GM19467 (cell line): Measurements from ENCODE around the gene RASL12.
"Not testable (repeated sequence)": the region's sequence is repeated elsewhere in the genome, so short reads cannot be mapped to it uniquely, and the experiment has no call there.

Experiments used
- ATAC-seq: cut with Tn5 transposase; IDR thresholded peaks from one replicate; pipeline ENCODE4 v1.9.1; 2021; ENCODE audit warnings: mild to moderate bottlenecking, moderate library complexity; ENCODE audit not compliant: unreplicated experiment

RASL12 gene

DNA sequence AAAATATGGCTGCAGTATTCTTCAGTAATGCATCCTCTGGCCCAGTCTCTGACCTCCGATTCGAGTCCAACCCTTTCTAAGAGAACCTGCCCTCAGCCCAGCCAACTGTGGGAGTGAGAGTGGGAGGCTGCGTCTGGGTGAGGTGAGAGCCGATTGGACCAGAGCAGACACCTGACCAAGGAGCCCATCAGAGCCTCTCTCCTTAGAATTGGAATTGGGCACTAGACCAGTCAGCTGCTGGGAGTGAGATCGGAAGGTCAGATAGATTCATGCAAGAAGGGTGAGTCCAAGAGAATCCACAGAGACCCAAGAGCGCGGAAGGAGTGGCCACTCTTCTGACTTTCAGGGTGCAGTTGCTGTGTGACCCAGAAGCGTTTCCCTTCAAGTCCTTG lies 10.2 kb downstream of the RASL12 start:
- ATAC-seq, result no peak

- ATAC-seq, result no peak
Measured at GRCh38 chr15:65056868-65057548, 10.8 kb downstream of the RASL12 start.

DNA sequence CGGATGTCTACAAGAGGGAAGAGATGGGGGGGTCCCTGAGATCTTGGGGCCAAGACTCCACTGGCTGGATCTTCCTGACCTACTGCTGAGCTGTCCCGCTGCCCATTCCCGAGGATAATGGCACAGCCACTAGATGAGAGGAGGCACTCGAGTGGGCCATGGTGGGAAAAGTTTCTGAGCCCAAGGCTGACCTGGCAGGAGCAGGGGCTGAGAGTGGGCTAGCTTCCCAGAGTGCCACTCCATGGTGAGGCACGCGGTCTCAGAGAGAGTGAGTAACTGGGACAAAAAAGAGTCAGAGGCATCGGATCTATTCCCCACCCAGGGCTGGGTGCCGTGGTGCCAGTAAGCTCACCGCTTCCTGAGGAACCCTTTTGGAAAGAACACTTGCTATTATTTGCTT lies 11.7 kb downstream of the RASL12 start:
- ATAC-seq, result no peak

DNA sequence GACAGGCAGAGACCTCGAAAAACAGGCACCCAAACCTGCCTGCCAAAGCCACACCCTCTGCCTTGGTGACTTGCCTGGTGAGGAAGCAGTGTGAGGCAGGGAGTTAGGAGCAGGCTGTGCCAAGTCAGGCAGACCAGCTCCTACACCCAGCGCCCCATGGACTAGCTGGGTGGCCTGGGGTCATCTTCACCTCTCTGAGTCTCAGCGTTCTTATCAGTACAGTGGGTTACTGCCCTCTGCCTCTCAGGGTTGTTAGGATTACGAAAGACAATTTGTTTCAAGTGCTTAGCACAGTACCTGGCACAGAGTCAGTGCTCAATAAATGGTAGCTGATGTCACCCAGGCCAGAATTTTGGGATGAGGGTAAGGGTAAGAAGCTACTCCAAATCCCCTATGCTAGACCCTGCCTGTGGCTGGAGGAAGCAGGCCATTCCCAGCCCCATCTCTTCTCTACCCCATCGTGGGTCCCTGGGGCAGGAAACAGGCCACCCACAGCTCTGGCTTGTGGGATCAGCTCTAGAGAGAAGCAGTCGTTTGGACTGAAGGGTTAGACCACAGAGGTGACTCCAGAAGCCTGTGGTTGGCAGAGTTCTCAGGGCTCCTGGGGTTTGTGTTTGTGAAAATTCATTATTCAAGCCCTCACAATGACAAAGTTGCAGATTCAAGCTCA lies 12.5 kb downstream of the RASL12 start:
- ATAC-seq, result no peak

GRCh38 chr15:65054333-65055200 lies 13.2 kb downstream of the RASL12 start:
- ATAC-seq, result no peak

GRCh38 chr15:65052956-65053355 lies 14.8 kb downstream of the RASL12 start:
- ATAC-seq, result no peak

- ATAC-seq, result no peak
Measured at GRCh38 chr15:65051266-65051665, 16.5 kb downstream of the RASL12 start.

DNA sequence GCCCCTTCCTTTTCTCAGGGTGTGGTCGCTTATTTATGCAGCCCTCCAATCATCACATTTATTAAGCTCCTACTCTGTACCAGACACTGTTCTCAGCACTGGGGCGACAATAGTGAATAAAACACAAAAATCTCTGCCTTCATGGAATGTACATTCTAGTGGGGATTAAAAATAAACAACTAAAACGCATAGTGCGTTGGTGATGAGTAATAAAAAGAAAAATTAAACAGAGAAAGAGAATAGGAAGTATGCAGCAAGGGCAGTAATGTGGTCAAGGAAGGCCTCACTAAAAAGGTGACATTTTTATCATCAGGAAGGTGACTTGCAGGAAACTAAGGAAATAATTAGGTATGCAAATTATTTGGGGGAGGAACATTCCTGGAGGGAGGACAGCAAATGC lies 17.5 kb downstream of the RASL12 start:
- ATAC-seq, result no peak

DNA sequence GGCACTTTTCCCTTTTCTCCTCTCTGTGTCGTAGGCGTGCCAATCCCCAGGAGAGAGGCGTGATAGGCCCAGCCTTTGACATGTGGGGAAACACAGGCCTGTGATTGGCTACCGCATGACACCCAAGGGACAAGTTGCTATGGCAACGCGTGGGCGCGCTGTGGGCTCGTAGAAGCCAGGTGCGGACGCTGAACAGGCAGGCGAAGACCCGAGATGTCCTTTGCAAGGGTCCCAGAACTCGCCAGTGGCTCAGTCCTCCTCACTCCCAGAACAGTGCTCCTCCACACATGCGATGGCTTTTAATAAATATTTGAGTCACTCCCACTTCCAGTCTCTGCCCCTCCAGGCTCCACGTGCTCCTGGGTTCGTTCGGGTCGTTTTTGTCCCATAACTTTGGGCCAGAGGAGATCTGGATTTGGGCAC lies 18.4 kb downstream of the RASL12 start:
- ATAC-seq, result peak; percentile 86

- ATAC-seq, result no peak
Measured at GRCh38 chr15:65048241-65048640, 19.6 kb downstream of the RASL12 start.

GRCh38 chr15:65044724-65045481 lies 22.9 kb downstream of the RASL12 start, which contains the start of gene SLC51B:
Gene SLC51B, plus strand, starts transcription at chr15:65045387. Its CDS starts 4,618 bp downstream, at chr15:65050005.
- ATAC-seq, result no peak

DNA sequence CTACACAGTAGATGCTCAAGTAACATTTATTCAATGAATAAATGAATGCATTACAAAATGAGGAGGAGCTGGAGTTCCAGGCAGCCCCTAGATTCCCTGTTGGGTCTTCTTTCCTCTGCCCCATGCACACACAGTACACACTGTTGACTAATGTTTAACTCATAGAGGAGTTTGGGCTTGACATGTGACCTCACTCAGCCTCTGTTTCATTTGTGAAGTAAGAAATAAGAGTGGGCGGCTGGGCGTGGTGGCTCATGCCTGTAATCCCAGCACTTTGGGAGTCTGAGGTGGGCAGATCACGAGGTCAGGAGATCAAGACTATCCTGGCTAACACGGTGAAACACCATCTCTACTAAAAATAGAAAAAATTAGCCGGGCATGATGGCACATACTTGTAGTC lies 23.6 kb downstream of the RASL12 start:
- ATAC-seq, result not testable (repeated sequence)

GRCh38 chr15:65042776-65043327 lies 24.9 kb downstream of the RASL12 start:
- no peak for ATAC-seq

DNA sequence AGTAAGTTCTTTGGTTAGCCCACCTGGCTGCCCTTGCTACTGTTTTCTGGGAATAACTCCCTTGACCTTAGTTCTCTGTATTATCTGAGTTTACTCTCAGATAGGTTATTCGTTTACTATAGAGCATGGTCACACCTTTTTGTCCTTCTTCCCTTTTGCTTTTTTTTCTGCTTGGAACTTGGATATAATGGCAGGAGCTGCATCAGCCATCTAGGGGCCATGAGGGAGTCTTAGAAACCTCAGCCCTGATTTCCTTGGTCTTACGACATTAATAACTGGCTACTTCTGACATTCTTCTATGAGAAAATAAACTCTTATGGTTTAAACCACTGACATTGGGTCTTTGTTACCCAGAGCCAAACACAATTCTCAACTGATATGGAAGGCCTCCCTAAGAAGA lies 26.0 kb downstream of the RASL12 start:
- no peak for ATAC-seq

- no peak for ATAC-seq
Measured at GRCh38 chr15:65040461-65040860, 27.3 kb downstream of the RASL12 start.

- no peak for ATAC-seq
Measured at GRCh38 chr15:65038836-65039235, 29.0 kb downstream of the RASL12 start.

GRCh38 chr15:65038428-65038827 lies 29.4 kb downstream of the RASL12 start:
- ATAC-seq, result no peak

- ATAC-seq, result no peak
Measured at GRCh38 chr15:65037309-65037708, 30.5 kb downstream of the RASL12 start.

DNA sequence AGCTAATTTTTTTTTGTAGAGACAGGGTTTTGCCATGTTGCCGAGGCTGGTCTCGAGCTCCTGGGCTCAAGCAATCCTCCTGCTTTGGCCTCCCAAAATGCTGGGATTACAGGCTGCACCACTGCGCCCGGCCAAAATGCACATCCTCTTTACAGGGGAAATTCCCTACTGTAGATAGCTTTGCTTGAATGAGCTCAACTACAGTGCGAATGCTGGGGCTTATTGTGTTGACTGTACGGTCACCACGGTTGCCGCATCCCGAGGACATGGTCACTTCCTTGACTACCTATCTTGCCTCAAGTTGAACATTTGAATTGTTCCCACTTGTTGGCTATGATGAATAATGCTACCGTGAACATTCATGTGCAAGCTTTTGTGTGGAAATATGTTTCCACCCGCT lies 33.1 kb downstream of the RASL12 start:
- no peak for ATAC-seq

DNA sequence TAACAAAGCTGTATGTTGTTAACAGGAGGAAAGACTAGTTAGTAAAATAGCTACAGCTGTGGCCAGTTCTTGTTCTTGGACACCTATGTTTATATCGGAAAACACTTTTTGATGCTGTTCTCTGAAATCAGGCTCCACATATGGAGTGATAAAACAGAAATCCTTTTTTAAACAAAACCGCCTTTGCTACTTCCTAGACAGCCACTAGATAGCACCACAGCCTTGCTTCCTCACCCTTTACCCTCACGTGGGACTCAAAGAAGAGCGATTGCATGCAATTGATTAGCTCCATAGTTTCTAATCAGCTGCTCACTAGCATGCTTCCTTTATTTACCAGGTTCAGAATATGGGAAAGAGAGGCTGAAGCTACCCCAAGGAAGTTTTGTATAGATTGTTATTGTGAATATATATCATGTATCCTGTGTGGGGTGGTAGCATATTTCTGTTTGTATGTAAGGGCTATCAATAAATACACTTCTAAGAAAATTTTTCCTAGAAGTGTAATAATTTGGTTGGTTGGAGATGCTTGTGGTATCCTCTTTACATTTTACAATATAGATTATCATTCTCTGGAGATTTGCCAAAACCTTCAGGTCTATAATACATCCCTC lies 34.0 kb downstream of the RASL12 start:
- no peak for ATAC-seq
